CD4-positive, alpha-beta memory T cell (primary cell): ENCODE measurements around the gene NUP210L. TPM values are rescaled to one million over a fixed set of nuclear protein-coding genes. Genes with fewer than 3 reads are reported as not detected.
"Not testable (repeated sequence)": the region's sequence is repeated elsewhere in the genome, so short reads cannot be mapped to it uniquely, and the experiment has no call there.

Experiments
- CTCF ChIA-PET: fragments of 350-600 bp; sonication (Branson Sonifier 250); formaldehyde crosslinking; loops from one replicate; lab custom pipeline; 2021; ENCODE audit warnings: inconsistent platforms; ENCODE audit not compliant: partially characterized antibody; lab: Charles Lee
- POLR2A ChIA-PET: fragments of 350-600 bp; sonication (Branson Sonifier 250); formaldehyde crosslinking; loops from one replicate; lab custom pipeline; 2021; ENCODE audit not compliant: partially characterized antibody; lab: Charles Lee
- DNase-seq, 5 donors: peaks; one replicate each; pipeline versions ENCODE4 v3.0.0 to v3.0.0-alpha.2; 2020 to 2022; ENCODE audit warnings: mixed read lengths in 1 of 5
- H3K27ac ChIP-seq: one replicate; pipeline ENCODE4 v1.7.0; 2013; ENCODE audit warnings: low read depth, low read length
- H3K27me3 ChIP-seq: 2 replicates; pipeline ENCODE4 v1.7.0; 2013; ENCODE audit warnings: mild to moderate bottlenecking, low read length, moderate library complexity; ENCODE audit not compliant: insufficient read depth
- H3K36me3 ChIP-seq: 2 replicates; pipeline ENCODE4 v1.7.0; 2013; ENCODE audit warnings: mild to moderate bottlenecking, low read length, moderate library complexity; ENCODE audit not compliant: insufficient read depth
- H3K4me1 ChIP-seq: 2 replicates; pipeline ENCODE4 v1.7.0; 2013; ENCODE audit warnings: mild to moderate bottlenecking, low read length, moderate library complexity; ENCODE audit not compliant: insufficient read depth
- H3K4me3 ChIP-seq, 2 donors: one replicate each; pipeline ENCODE4 v1.7.0; 2013; ENCODE audit warnings: low read length in 2 of 2, mild to moderate bottlenecking in 1 of 2
- H3K9me3 ChIP-seq, 2 donors: one replicate each; pipeline ENCODE4 v1.7.0; 2013; ENCODE audit warnings: low read length in 2 of 2, control low read depth in 1 of 2; ENCODE audit not compliant: control insufficient read depth in 1 of 2
- H3K27ac Mint-ChIP-seq, 7 donors: one replicate each; pipeline ENCODE4 v1.8.0; 2020 to 2021; ENCODE audit warnings: mixed read lengths in 7 of 7, mild to moderate bottlenecking in 6 of 7, inconsistent platforms in 3 of 7, moderate library complexity in 3 of 7
- H3K27me3 Mint-ChIP-seq, 2 donors: one replicate each; pipeline ENCODE4 v1.8.0; 2020 to 2021; ENCODE audit warnings: mixed read lengths in 2 of 2
- H3K36me3 Mint-ChIP-seq, 2 donors: one replicate each; pipeline ENCODE4 v1.8.0; 2020 to 2021; ENCODE audit warnings: mixed read lengths in 2 of 2, inconsistent platforms in 1 of 2, mild to moderate bottlenecking in 1 of 2
- H3K4me1 Mint-ChIP-seq, 4 donors: one replicate each; pipeline ENCODE4 v1.8.0; 2020 to 2021; ENCODE audit warnings: mixed read lengths in 4 of 4, mild to moderate bottlenecking in 1 of 4
- H3K4me3 Mint-ChIP-seq, 8 donors: one replicate each; pipeline ENCODE4 v1.8.0; 2020 to 2021; ENCODE audit warnings: mixed read lengths in 8 of 8, mild to moderate bottlenecking in 7 of 8, moderate library complexity in 6 of 8, inconsistent platforms in 3 of 8
- H3K9me3 Mint-ChIP-seq, 8 donors: one replicate each; pipeline ENCODE4 v1.8.0; 2020 to 2021; ENCODE audit warnings: mixed read lengths in 8 of 8, mild to moderate bottlenecking in 5 of 8, inconsistent platforms in 3 of 8, moderate library complexity in 1 of 8
- intact Hi-C: fragments of 100-400 bp; cut with micrococcal nuclease; formaldehyde crosslinking; loops from one replicate; pipeline ENCODE4 v1.15.1; 2023
- polyA plus RNA-seq, 2 donors: library from polyadenylated mRNA; unstranded; fragments of 300-500 nt; fragmentation: Illumina TruSeq; gene quantifications; one replicate each; pipeline ENCODE4 v1.2.3, GENCODE V29; 2021
- total RNA-seq, 2 experiments: library from RNA; stranded (reverse); gene quantifications; one replicate each; pipeline ENCODE4 v1.2.3, GENCODE V29; 2021

NUP210L gene
- total and polyA plus RNA-seq, 4 experiments from 2014 or later, result 0.14 to 0.23 (median 0.19) TPM; not detected in 1

GRCh38 chr1:154142358-154142757 lies 12.5 kb downstream of the NUP210L start:
- H3K27ac ChIP-seq, result no peak overlapping the region
- ChIA-PET POLR2A (interaction anchor here (1.1 kb wide), 1 partner anchor 15 kb away, joined by 4 read pairs; no protein-coding TSS in a partner anchor), CTCF (no interaction called here)
- DNase-seq, result no peak
- H3K4me3 Mint-ChIP-seq, result no peak overlapping the region
- no peaks in the 10 kb centered on the region for H3K36me3 ChIP-seq
- no peak overlapping the region for H3K27ac Mint-ChIP-seq
- H3K4me3 ChIP-seq, result no peak overlapping the region
- no peaks in the 10 kb centered on the region for H3K9me3 Mint-ChIP-seq
- H3K4me1 Mint-ChIP-seq, result peaks cover 0 to 2% (median 0%) of the 10 kb centered on the region in 4 donors
- H3K36me3 Mint-ChIP-seq, result no peaks in the 10 kb centered on the region
- no peaks in the 10 kb centered on the region for H3K27me3 Mint-ChIP-seq
- H3K4me1 ChIP-seq, result no peaks in the 10 kb centered on the region
- intact Hi-C loops, result no loop called here
- no peaks in the 10 kb centered on the region for H3K9me3 ChIP-seq
- H3K27me3 ChIP-seq, result no peaks in the 10 kb centered on the region

GRCh38 chr1:154141240-154141639 lies 13.6 kb downstream of the NUP210L start:
- CTCF ChIA-PET, result no interaction called here
- no peak for DNase-seq
- Histone ChIP-seq H3K4me3 (no peak overlapping the region), H3K9me3 (no peaks in the 10 kb centered on the region), H3K27me3 (no peaks in the 10 kb centered on the region), H3K27ac (no peak overlapping the region), H3K4me1 (no peaks in the 10 kb centered on the region), H3K36me3 (no peaks in the 10 kb centered on the region)
- Mint-ChIP-seq H3K27me3 (no peaks in the 10 kb centered on the region), H3K36me3 (no peaks in the 10 kb centered on the region), H3K4me3 (no peak overlapping the region), H3K27ac (peak overlapping the region in 1 of 7 donors; percentile 39), H3K4me1 (peaks cover 0 to 2% (median 0%) of the 10 kb centered on the region in 4 donors), H3K9me3 (no peaks in the 10 kb centered on the region)
- POLR2A ChIA-PET, result no interaction called here
- intact Hi-C loops, result no loop called here

DNA sequence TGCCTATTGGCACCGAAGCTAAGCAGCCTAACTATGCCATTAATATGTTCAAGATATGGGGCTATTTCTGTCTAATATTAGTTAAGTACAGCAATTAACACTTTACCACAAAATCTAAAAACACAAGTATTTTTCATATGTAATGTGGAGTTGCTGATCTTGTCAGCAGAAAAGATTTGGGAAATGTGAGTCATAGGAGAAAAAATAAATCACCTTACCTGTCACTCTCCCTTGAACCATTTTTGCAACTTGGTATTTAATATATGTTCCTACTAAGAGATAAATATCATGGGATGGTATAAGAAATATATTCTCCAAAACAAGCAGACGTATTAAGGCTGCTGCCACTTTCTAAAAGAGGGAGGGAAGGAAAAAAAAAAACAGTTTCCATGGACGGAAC lies 17.0 kb downstream of the NUP210L start:
- ChIA-PET POLR2A (interaction anchor here (0.6 kb wide), 1 partner anchor 148 kb away, joined by 3 read pairs; no protein-coding TSS in a partner anchor), CTCF (interaction anchor here (0.9 kb wide), 1 partner anchor 82 kb away, joined by 3 read pairs; a partner anchor contains a TSS)
- Histone ChIP-seq H3K4me1 (no peaks in the 10 kb centered on the region), H3K4me3 (no peak overlapping the region), H3K27ac (no peak overlapping the region), H3K36me3 (no peaks in the 10 kb centered on the region), H3K27me3 (no peaks in the 10 kb centered on the region), H3K9me3 (no peaks in the 10 kb centered on the region)
- no peaks in the 10 kb centered on the region for H3K4me1 Mint-ChIP-seq
- H3K4me3 Mint-ChIP-seq, result no peak overlapping the region
- H3K36me3 Mint-ChIP-seq, result no peaks in the 10 kb centered on the region
- H3K9me3 Mint-ChIP-seq, result no peaks in the 10 kb centered on the region
- no peak for DNase-seq
- intact Hi-C loops, result no loop called here
- H3K27me3 Mint-ChIP-seq, result no peaks in the 10 kb centered on the region
- no peak overlapping the region for H3K27ac Mint-ChIP-seq

GRCh38 chr1:154133256-154133655 lies 21.6 kb downstream of the NUP210L start:
- H3K9me3 ChIP-seq, result no peaks in the 10 kb centered on the region
- H3K9me3 Mint-ChIP-seq, result no peaks in the 10 kb centered on the region
- H3K27ac Mint-ChIP-seq, result no peak overlapping the region
- CTCF ChIA-PET, result no interaction called here
- H3K36me3 ChIP-seq, result no peaks in the 10 kb centered on the region
- H3K27ac ChIP-seq, result no peak overlapping the region
- no peak overlapping the region for H3K4me3 Mint-ChIP-seq
- POLR2A ChIA-PET, result no interaction called here
- H3K4me1 Mint-ChIP-seq, result no peaks in the 10 kb centered on the region
- H3K36me3 Mint-ChIP-seq, result peaks cover 0 to 2% of the 10 kb centered on the region in 2 donors
- no peaks in the 10 kb centered on the region for H3K4me1 ChIP-seq
- H3K4me3 ChIP-seq, result no peak overlapping the region
- intact Hi-C loops, result no loop called here
- no peak for DNase-seq
- no peaks in the 10 kb centered on the region for H3K27me3 ChIP-seq
- no peaks in the 10 kb centered on the region for H3K27me3 Mint-ChIP-seq

GRCh38 chr1:154129391-154129970 lies 25.4 kb downstream of the NUP210L start:
- no peaks in the 10 kb centered on the region for H3K9me3 Mint-ChIP-seq
- intact Hi-C loops, result no loop called here
- Histone ChIP-seq H3K4me1 (no peaks in the 10 kb centered on the region), H3K27ac (no peak overlapping the region), H3K9me3 (no peaks in the 10 kb centered on the region), H3K4me3 (no peak overlapping the region), H3K27me3 (no peaks in the 10 kb centered on the region), H3K36me3 (no peaks in the 10 kb centered on the region)
- H3K4me3 Mint-ChIP-seq, result no peak overlapping the region
- no peaks in the 10 kb centered on the region for H3K4me1 Mint-ChIP-seq
- H3K27me3 Mint-ChIP-seq, result no peaks in the 10 kb centered on the region
- H3K27ac Mint-ChIP-seq, result no peak overlapping the region
- ChIA-PET POLR2A (no interaction called here), CTCF (no interaction called here)
- H3K36me3 Mint-ChIP-seq, result peaks cover 0 to 2% of the 10 kb centered on the region in 2 donors
- DNase-seq, result no peak

GRCh38 chr1:154123205-154123604 lies 31.7 kb downstream of the NUP210L start:
- H3K36me3 Mint-ChIP-seq, H3K4me1 ChIP-seq, H3K27me3 ChIP-seq, H3K4me3 ChIP-seq, H3K27ac ChIP-seq, H3K27me3 Mint-ChIP-seq, DNase-seq, H3K36me3 ChIP-seq, H3K27ac Mint-ChIP-seq, intact Hi-C loops, H3K4me1 Mint-ChIP-seq, H3K9me3 Mint-ChIP-seq, CTCF ChIA-PET, H3K4me3 Mint-ChIP-seq, POLR2A ChIA-PET, H3K9me3 ChIP-seq: not testable (repeated sequence)

DNA sequence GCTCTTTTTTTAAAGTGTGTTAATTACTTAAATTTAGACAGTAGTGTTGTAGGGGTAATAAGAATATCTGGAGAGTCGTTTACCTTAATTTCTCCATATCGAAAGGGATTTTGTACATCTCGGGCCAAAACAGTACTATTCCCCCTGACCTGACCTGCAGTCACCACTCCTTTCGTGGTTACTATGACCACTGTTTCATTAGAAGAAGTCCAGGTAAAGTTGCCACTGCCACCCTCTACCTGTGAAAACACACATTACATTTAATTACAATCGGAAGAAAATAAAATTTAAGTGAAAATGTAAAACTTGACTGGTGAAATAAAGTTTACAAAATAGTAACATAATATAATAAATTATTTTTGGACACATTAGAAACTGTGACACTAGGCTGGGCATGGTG lies 37.2 kb downstream of the NUP210L start:
- POLR2A ChIA-PET, result no interaction called here

More for the DNA sequence above, 37.2 kb downstream of the NUP210L start:
- H3K27me3 ChIP-seq, result no peaks in the 10 kb centered on the region
- no peak overlapping the region for H3K4me3 ChIP-seq
- peaks cover 8 to 16% (median 11%) of the 10 kb centered on the region in 4 donors for H3K4me1 Mint-ChIP-seq
- no peaks in the 10 kb centered on the region for H3K36me3 Mint-ChIP-seq
- peaks cover 13% of the 10 kb centered on the region for H3K4me1 ChIP-seq
- intact Hi-C loops, result no loop called here
- H3K9me3 ChIP-seq, result no peaks in the 10 kb centered on the region
- no peaks in the 10 kb centered on the region for H3K27me3 Mint-ChIP-seq
- H3K36me3 ChIP-seq, result no peaks in the 10 kb centered on the region
- no peak for DNase-seq
- H3K27ac ChIP-seq, result no peak overlapping the region
- CTCF ChIA-PET, result no interaction called here
- H3K4me3 Mint-ChIP-seq, result no peak overlapping the region
- no peak overlapping the region for H3K27ac Mint-ChIP-seq
- peaks cover 0 to 1% (median 0%) of the 10 kb centered on the region in 8 donors for H3K9me3 Mint-ChIP-seq
